Activated CD8-positive, alpha-beta T cell treated with anti-CD3 and anti-CD28 coated beads for 36 hours (primary cell): Measurements from ENCODE around the gene COL21A1. TPM values are rescaled to one million over a fixed set of nuclear protein-coding genes. Genes with fewer than 3 reads are reported as not detected.

ENCODE experiments used
- ATAC-seq: fragments of 200-7000 bp; cut with Tn5 transposase; one replicate; pipeline ENCODE4 v1.10.0; 2021; ENCODE audit warnings: mild to moderate bottlenecking, moderate library complexity
- CTCF ChIA-PET: fragments of 350-600 bp; sonication (Branson Sonifier 250); formaldehyde crosslinking; loops from one replicate; lab custom pipeline; 2021; ENCODE audit warnings: antibody characterized with exemption; lab: Charles Lee
- POLR2A ChIA-PET: fragments of 350-600 bp; sonication (Branson Sonifier 250); formaldehyde crosslinking; loops from one replicate; lab custom pipeline; 2021; ENCODE audit warnings: antibody characterized with exemption; lab: Charles Lee
- DNase-seq: peaks from one replicate; pipeline ENCODE4 v3.0.0-alpha.2; 2020
- H3K27ac Mint-ChIP-seq: one replicate; pipeline ENCODE4 v1.8.0; 2021; ENCODE audit warnings: mild to moderate bottlenecking, mixed read lengths
- H3K27me3 Mint-ChIP-seq: one replicate; pipeline ENCODE4 v1.8.0; 2021; ENCODE audit warnings: mixed read lengths
- H3K36me3 Mint-ChIP-seq: one replicate; pipeline ENCODE4 v1.8.0; 2021; ENCODE audit warnings: low read depth, mixed read lengths
- H3K4me1 Mint-ChIP-seq: one replicate; pipeline ENCODE4 v1.8.0; 2021; ENCODE audit warnings: low read depth, mixed read lengths
- H3K4me3 Mint-ChIP-seq: one replicate; pipeline ENCODE4 v1.8.0; 2021; ENCODE audit warnings: mild to moderate bottlenecking, moderate library complexity, mixed read lengths
- H3K9me3 Mint-ChIP-seq: one replicate; pipeline ENCODE4 v1.8.0; 2021; ENCODE audit warnings: mixed read lengths
- intact Hi-C: fragments of 100-400 bp; cut with micrococcal nuclease; formaldehyde crosslinking; loops from one replicate; pipeline ENCODE4 v1.10.0; 2022
- total RNA-seq, 2 experiments: library from RNA; stranded (reverse); gene quantifications; one replicate each; pipeline ENCODE4 v1.2.3, GENCODE V29; 2021
- TF ChIP-seq, protein P1 (sequence below): fragments of 200-600 bp; IDR thresholded peaks from one replicate; pipeline ENCODE4 v1.8.0; 2022; ENCODE audit warnings: antibody characterized with exemption, mild to moderate bottlenecking

COL21A1 gene
- total RNA-seq, 2 experiments from 2014 or later, result not detected

DNA sequence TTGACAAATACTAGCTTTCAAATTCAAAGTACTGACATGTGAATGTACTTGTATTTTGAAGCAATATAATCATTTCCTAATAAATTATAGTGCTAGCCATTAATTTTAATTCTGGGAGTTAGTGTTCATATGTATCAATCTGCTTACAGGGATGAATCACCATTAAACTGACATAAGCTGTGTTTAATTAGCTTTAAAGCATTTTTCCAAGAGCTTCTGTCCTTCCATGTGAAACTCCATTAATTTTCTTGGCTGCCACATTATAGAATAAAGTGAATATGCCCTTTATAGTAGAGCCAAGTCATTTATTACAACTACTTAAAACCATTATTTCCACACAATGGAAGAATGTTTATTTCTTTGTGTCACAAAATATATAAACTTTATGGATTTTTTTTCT lies 150.8 kb downstream of the COL21A1 start:
- H3K9me3 Mint-ChIP-seq, result peaks cover 18% of the 10 kb centered on the region
- no peaks in the 10 kb centered on the region for H3K36me3 Mint-ChIP-seq
- H3K4me3 Mint-ChIP-seq, result no peak overlapping the region
- intact Hi-C loops, result no loop called here
- POLR2A ChIA-PET, result no interaction called here
- no peak for ATAC-seq
- TF ChIP-seq, protein P1, sequence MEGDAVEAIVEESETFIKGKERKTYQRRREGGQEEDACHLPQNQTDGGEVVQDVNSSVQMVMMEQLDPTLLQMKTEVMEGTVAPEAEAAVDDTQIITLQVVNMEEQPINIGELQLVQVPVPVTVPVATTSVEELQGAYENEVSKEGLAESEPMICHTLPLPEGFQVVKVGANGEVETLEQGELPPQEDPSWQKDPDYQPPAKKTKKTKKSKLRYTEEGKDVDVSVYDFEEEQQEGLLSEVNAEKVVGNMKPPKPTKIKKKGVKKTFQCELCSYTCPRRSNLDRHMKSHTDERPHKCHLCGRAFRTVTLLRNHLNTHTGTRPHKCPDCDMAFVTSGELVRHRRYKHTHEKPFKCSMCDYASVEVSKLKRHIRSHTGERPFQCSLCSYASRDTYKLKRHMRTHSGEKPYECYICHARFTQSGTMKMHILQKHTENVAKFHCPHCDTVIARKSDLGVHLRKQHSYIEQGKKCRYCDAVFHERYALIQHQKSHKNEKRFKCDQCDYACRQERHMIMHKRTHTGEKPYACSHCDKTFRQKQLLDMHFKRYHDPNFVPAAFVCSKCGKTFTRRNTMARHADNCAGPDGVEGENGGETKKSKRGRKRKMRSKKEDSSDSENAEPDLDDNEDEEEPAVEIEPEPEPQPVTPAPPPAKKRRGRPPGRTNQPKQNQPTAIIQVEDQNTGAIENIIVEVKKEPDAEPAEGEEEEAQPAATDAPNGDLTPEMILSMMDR, result no peak
- CTCF ChIA-PET, result no interaction called here
- no peak for DNase-seq
- no peak overlapping the region for H3K27ac Mint-ChIP-seq
- no peaks in the 10 kb centered on the region for H3K4me1 Mint-ChIP-seq
- no peaks in the 10 kb centered on the region for H3K27me3 Mint-ChIP-seq

DNA sequence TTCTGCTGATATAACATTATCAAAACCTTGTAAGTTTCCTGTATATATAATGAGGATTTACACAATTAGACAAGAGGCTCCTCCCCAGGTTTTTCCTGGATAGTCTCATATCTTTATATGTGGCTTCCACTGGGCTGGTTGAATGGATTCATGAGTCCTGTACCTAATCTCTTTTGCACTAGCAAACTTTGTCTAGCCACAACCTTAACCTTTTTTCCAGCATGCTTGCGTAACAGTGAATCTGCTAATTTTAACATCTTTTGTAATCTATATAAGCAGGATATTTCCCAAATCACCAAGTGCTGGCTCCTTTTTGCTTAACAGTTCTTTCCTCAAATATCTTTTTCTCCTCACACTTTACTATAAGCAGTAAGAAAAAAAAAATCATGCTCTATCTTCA lies 153.6 kb downstream of the COL21A1 start:
- Mint-ChIP-seq H3K9me3 (peaks cover 15% of the 10 kb centered on the region), H3K4me3 (no peak overlapping the region), H3K27me3 (no peaks in the 10 kb centered on the region), H3K36me3 (no peaks in the 10 kb centered on the region), H3K27ac (no peak overlapping the region), H3K4me1 (no peaks in the 10 kb centered on the region)
- ChIA-PET CTCF (interaction anchor here (0.6 kb wide), 1 partner anchor 674 kb away, joined by 3 read pairs; no protein-coding TSS in a partner anchor), POLR2A (no interaction called here)
- intact Hi-C loops, result no loop called here
- TF ChIP-seq, protein P1, result no peak
- DNase-seq (no peak), ATAC-seq (no peak)

DNA sequence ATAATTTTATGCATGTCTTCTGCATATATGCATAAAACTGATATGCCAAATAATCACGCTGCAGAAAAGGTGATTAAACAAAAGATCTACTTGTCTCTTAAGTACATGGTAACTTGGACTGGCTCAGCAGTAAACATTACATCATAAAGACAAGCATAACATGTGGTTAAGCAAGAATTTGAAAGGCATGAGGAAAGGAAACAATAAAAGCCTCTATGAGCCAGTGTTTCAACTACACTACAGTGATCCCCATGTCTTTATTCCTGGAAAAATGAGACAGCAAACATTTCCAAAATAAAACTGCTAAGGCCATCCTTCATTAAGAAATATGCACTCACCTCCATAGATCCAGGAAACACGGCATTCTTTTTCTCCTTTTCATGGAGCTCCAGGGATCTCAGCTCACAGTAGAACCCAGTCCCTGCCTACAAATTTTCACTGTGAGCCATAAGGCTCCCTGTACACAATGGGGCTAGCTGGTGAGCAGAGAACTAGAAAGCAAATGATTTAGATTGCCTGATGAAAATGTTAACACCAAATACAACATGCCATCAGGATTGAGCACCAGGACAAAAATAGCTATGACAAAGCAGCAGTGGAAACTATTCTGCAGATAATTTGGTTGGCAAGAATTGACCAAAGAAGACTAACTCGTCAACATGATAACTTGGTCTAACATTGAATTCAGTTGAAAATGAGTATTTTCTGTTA lies 156.1 kb downstream of the COL21A1 start:
- H3K27ac Mint-ChIP-seq, result no peak overlapping the region
- intact Hi-C loops, result no loop called here
- H3K4me3 Mint-ChIP-seq, result no peak overlapping the region
- CTCF ChIA-PET, result no interaction called here
- POLR2A ChIA-PET, result no interaction called here
- ATAC-seq, result no peak
- no peaks in the 10 kb centered on the region for H3K36me3 Mint-ChIP-seq
- H3K9me3 Mint-ChIP-seq, result peaks cover 13% of the 10 kb centered on the region
- TF ChIP-seq, protein P1, result no peak
- H3K27me3 Mint-ChIP-seq, result no peaks in the 10 kb centered on the region
- DNase-seq, result no peak
- H3K4me1 Mint-ChIP-seq, result no peaks in the 10 kb centered on the region

DNA sequence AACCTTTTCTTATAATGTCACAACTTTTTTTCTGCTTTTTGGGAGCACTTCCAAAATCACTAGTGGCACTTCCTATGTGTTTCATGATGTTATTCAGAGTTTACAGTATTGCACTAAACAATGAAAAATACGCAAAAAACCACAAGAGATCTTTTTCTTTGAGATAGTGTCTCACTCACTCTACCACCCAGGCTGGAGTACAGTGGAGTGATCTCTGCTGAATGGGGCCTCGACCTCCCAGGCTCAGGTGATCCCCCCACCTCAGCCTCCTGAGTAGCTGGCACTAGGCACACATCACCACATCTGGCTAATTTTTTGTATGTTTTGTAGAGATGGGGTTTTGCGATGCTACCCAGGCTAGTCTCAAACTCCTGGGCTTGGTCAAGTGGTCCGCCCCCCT lies 158.7 kb downstream of the COL21A1 start:
- intact Hi-C loops, result no loop called here
- Mint-ChIP-seq H3K4me3 (no peak overlapping the region), H3K36me3 (no peaks in the 10 kb centered on the region), H3K27ac (no peak overlapping the region), H3K27me3 (no peaks in the 10 kb centered on the region), H3K4me1 (no peaks in the 10 kb centered on the region), H3K9me3 (peaks cover 7% of the 10 kb centered on the region)
- DNase-seq, result no peak
- TF ChIP-seq, protein P1, result no peak
- ChIA-PET CTCF (no interaction called here), POLR2A (no interaction called here)
- ATAC-seq, result no peak

DNA sequence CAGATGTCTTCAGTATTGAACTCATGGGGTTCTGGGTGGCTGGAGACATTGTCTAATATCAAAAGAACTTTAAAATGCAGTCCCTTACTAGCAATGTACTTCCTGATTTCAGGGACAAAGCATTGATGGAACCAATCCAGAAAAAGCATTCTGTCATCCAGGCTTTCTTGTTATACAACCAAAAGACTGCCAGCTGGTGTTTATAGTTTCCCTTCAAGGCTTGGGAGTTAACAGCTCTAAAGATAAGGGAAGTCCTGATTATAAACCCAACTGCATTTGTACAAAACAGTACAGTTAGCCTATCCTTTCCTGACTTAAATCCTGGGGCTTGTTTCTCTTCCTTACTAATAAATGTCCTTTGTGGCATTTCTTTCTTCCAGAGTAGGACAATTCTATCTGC lies 160.0 kb downstream of the COL21A1 start:
- no peak overlapping the region for H3K27ac Mint-ChIP-seq
- H3K4me3 Mint-ChIP-seq, result no peak overlapping the region
- ATAC-seq (no peak), DNase-seq (no peak)
- peaks cover 3% of the 10 kb centered on the region for H3K9me3 Mint-ChIP-seq
- intact Hi-C loops, result no loop called here
- no peaks in the 10 kb centered on the region for H3K27me3 Mint-ChIP-seq
- no peaks in the 10 kb centered on the region for H3K36me3 Mint-ChIP-seq
- POLR2A ChIA-PET, result no interaction called here
- H3K4me1 Mint-ChIP-seq, result no peaks in the 10 kb centered on the region
- CTCF ChIA-PET, result no interaction called here
- TF ChIP-seq, protein P1, result no peak
